ENCODE results near the gene SLC16A6. TPM values are rescaled to one million over a fixed set of nuclear protein-coding genes. Genes with fewer than 3 reads are reported as not detected.
A peak's percentile ranks its signal among the peaks of the same experiment; 100 is the strongest.

Gene SLC16A6
- total and polyA plus RNA-seq, 2 of the 4 experiments (the other 2 are of a cell fraction): 0.22 to 0.54 TPM

GRCh38 chr17:68302666-68303065, 11.7 kb upstream of the SLC16A6 start:
- Histone ChIP-seq H2BK15ac (ENCODE audit: low read depth, low read length) (no peak overlapping the region), H2BK5ac (ENCODE audit: low read depth, low read length, poor library complexity, severe bottlenecking) (no peak overlapping the region), H2BK120ac (ENCODE audit: low read depth, low read length) (no peak overlapping the region), H3K36me3 (ENCODE audit: control insufficient read depth, insufficient read depth, low read length) (no peaks in the 10 kb centered on the region), H3K9me3 (ENCODE audit: control insufficient read depth, insufficient read depth, low read length) (no peaks in the 10 kb centered on the region; the same call in 1 of the 2 replicates), H2AK9ac (replicated peaks; ENCODE audit: low read depth, low read length, poor library complexity) (no peak overlapping the region), H3K9ac (ENCODE audit: low read depth, low read length) (no peak overlapping the region), H3K4me1 (ENCODE audit: control insufficient read depth, insufficient read depth, low read length) (peaks cover 3% of the 10 kb centered on the region; the same call in 1 of the 2 replicates), H3K4me3 (ENCODE audit: insufficient read depth, low read depth, low read length) (no peak overlapping the region), H2AK5ac (ENCODE audit: low read depth, low read length) (no peak overlapping the region), H3K14ac (replicated peaks; ENCODE audit: low read depth, low read length) (no peak overlapping the region), H3K4me2 (ENCODE audit: low read depth, low read length) (no peak overlapping the region), H2AFZ (replicated peaks; ENCODE audit: low read length, poor library complexity) (peak overlapping the region; percentile 40), H2BK20ac (ENCODE audit: low read depth, low read length) (no peak overlapping the region), H3K56ac (ENCODE audit: extremely low read depth, insufficient read depth, low read length) (no peak overlapping the region), H3K9me1 (ENCODE audit: insufficient read depth, low read length) (no peaks in the 10 kb centered on the region), H4K5ac (ENCODE audit: low read depth, low read length) (no peak overlapping the region), H3K79me1 (ENCODE audit: low read depth in 1 of 2, low read length in 2 of 2) (no peaks in the 10 kb centered on the region), H4K8ac (ENCODE audit: low read depth in 2 of 2, low read length in 2 of 2) (no peak overlapping the region), H4K91ac (ENCODE audit: insufficient read depth, low read depth, low read length) (no peak overlapping the region), H3K27ac (ENCODE audit: insufficient read depth, low read length) (no peak overlapping the region), H3K4ac (ENCODE audit: low read depth, low read length) (no peak overlapping the region), H3K27me3 (ENCODE audit: control insufficient read depth, insufficient read depth, low read length) (no peaks in the 10 kb centered on the region), H3K23ac (ENCODE audit: low read depth, low read length) (no peak overlapping the region), H3K18ac (ENCODE audit: low read depth, low read length) (no peak overlapping the region), H4K20me1 (ENCODE audit: insufficient read depth, low read length) (no peaks in the 10 kb centered on the region)
- DNase-seq: no peak
- in situ Hi-C loops (cut with MboI; ENCODE audit: low sequenced_read_pairs): no loop called here
- WGBS, 2 experiments (ENCODE audit: extremely low coverage in 2 of 2, insufficient read length in 1 of 2): 38% methylated on average over 1 of the region's 4 CpGs; no CpG with 5 or more reads in 1 of the 2 experiments
- ChIA-PET CTCF (no interaction called here), POLR2A (ENCODE audit: unreplicated experiment) (no interaction called here)
- ATAC-seq (ENCODE audit: low read depth): peak; percentile 40
- no TSS peak for BruUV-seq (replicated peaks)
- intact Hi-C loops (cut with micrococcal nuclease): no loop called here
- dilution Hi-C loops (cut with HindIII; ENCODE audit: low sequenced_read_pairs, unreplicated experiment): no loop called here
- no peak for TF ChIP-seq MAFK (IDR thresholded peaks at IDR 0.05; ENCODE audit: low read depth, low read length)
- TF ChIP-seq USF2 (IDR thresholded peaks at IDR 0.05; ENCODE audit: low read depth, low read length): no peak
- TF ChIP-seq POLR2A (IDR thresholded peaks at IDR 0.05; ENCODE audit: low read depth, low read length): no peak
- TF ChIP-seq ELK1 (IDR thresholded peaks at IDR 0.05; ENCODE audit: borderline replicate concordance, low read depth, low read length): no peak
- no peak for TF ChIP-seq CEBPB (IDR thresholded peaks at IDR 0.05; ENCODE audit: low read depth, low read length)
